Activated T-cell treated with anti-CD3 and anti-CD28 coated beads, Interleukin-2, amount 50 U/mL, for 48 hours (primary cell): Measurements from ENCODE around the gene TUSC2.

Experiments
- DNase-seq, 2 experiments: peaks; one replicate each; pipeline ENCODE4 v3.0.0-alpha.2; 2020

TUSC2 gene, protein sequence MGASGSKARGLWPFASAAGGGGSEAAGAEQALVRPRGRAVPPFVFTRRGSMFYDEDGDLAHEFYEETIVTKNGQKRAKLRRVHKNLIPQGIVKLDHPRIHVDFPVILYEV

DNA sequence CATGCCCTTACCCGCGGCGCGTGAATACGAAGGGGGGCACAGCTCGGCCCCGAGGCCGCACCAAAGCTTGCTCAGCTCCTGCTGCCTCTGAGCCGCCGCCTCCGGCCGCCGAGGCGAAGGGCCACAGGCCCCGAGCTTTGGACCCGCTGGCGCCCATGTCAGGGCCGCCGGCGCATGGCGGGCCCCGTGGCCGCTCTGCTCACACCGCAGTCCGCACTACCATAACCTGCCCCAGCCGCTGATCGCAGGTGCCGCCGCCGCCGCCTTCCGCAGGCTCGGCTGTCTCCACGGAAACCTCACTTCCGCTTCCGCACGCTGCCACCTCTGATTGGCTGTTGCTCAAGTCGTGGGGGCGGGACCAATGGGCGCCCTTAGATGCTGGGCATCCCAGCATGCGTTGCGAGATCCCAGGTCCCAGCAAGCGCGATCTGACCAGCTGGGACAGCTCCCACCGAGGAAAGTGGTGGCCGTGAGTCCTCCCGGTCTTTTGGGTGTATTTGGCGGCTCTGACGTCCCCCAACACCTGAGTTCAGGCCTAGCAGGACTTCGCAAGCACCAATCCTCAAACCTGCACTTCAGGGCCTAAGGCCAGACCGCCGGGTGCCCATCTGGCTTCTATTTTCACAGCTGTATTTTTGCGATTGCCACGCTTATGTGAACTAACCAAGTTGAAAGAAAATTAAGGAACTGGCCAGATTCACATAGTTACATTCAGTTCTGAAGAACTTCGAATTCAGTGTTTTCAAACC lies at the start of gene TUSC2:
Gene TUSC2 (minus strand): TSS at position 281 of the 749 bp plus-strand sequence. CDS start 124 bp downstream, at position 157.
- peak; percentile 95 to 96 for DNase-seq

DNA sequence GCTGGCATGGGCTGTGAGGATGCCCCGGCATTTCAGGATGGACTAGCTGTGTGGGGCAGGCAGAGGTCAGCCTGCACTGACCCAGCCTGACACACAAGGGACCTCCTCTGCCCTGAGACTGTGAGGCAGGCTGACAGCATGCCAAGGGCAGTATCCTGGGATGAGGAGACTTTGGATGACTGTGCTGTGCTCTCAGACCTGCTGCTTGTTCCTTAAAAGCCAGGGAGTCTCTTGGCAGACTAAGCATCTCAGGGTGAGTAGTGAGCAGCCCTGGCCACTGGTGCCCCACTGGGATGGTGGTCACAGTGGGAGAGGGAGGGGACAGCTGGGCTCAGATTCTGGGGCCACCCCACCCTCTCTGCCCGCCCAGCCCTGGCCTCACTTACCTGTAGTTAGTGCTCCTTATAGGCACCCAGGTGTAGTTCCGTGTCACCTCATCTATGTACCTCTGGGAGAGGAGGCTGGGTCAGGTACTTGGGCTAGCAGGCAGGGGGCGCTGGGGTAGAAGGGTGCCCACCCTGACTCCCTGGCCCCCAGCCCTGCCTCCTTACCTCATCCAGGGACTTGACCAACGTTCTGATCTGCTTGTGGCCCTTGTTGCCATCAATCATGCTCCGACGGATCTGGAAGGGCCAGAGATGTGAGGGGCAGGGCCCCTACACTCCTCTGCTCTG lies 47.4 kb upstream of the TUSC2 start:
- DNase-seq: no peak

DNA sequence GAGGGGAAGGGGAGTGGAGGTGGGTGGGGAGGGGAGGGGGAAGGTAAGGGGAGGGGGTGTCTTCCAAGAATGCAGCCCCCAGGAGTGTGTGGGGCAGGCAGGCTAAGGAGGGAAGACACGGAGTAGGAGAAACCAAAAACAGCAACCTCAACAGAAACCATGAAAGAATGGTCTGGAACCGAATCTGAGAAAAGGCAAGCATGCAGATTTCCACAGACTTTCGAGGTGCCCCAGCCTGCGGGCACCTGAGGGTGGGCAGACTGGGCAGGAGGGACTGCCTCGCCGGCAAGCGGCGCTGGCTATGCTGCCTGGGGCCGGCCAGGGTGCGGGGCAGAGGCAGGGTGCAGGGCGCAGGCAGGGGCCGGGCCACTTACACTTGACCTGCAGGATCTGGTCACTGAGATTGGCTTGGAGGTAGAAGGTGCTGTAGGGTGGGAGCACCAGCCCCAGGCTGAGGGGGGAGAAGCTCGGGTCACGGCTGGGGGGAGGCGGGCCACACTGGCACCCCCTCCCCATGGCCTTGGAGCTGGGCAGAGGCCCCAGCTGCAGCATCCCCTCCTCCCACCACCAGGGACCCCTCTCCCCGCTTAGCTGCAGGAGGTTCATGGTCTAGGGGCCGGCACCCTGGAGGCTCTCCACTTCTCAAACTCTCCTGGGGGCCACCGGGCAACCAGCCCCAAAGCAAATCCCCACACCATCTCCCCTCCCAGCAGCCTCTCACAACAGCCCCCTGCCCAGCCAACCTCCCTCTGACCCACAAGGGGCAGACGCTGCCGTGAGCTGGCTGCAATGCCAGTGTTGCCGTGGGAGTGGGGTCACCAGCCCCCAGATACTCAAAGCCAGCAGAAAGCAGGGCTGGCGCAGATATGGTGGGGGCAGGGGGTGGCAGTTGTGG lies 46.6 kb upstream of the TUSC2 start:
- no peak for DNase-seq

DNA sequence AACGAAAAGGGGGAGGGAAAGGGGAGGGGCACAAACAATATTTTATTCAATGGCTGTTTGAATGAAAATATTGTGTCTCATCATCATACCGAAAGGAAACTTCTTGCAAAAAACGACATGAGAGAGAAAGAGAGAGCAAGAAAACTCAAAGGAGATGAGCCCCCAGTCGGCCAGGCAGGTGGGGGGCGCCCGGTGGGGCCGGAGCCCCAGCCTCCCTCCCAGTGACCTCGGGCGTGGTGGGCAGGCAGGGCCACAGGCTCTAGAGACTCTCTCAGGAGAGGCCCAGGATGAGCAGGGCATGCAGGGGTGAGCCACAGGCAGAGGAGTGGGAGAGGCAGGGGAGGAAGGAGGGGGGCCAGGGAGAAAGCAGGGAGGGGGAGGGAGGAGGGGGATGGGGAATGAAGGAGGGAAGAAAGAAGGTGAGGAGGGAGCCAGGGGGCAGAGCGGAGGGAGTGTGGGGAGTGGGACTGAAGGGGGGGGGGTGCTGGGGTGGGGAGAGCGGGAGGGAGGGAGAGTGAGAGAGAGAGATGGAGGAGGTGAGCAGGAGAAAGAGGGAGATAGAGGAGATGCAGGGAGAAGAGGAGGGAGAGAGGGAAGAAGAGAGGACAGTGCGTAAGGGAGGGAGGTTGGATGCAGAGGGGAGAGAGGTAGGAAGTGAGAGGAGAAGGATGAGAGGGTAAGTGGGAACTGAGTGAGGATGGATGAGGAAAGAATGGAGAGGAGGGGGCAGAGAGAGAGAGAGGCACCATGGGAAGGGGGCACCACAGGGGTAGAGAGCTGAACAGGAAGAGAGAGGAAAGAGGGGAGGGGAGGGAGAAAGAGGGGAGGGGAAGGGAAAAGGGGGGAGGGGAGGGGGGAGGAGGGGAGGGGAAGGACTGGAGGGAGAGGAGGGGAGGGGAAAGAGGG lies 45.4 kb upstream of the TUSC2 start:
- no peak for DNase-seq

DNA sequence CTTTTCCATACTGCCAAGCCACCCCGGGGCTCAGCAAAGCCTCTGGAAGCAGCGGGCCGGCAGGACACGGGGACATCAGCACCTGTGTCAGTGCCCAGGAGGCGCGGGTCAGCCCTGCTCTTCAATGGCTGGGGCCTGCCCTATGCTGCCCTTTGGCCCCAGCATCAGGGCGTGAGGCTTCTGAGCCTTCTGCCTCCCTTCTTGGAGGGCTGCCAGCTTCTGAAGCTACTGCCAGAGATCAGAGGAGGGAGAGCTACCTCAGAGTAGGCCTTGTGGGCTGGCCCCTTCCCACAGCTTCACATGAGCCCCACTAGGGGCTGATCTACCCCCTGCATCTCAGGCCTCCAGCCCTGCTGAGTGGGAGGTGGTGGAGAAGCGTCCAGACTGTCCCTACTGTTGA lies 44.3 kb upstream of the TUSC2 start:
- DNase-seq: no peak

DNA sequence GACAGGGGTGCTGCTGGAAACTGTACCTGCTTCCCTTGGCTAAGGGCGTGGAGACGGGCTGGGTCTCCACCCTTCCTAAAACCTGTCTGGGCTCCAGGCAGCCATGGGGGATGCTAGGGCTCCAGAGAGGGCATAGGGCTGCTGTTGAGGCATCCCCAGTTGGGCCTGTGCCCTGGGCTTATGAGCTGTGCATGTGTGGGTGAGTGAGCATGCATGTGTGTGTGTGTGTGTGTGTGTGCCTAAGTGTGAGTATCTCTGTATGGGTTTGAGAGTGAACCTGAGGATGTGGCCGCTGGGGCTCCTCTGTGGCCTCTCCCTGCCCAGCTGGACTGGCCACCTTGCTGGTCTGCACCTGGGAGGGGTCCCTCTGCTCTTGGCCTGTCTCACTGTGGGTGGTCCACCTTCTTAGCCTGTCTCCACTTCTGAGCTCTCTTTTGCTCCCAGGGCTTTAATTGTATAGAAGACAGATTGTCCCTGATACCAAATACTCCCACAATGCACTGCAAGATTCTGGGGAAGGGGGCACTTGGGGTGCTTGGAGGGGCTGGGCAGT lies 43.2 kb upstream of the TUSC2 start:
- no peak for DNase-seq

DNA sequence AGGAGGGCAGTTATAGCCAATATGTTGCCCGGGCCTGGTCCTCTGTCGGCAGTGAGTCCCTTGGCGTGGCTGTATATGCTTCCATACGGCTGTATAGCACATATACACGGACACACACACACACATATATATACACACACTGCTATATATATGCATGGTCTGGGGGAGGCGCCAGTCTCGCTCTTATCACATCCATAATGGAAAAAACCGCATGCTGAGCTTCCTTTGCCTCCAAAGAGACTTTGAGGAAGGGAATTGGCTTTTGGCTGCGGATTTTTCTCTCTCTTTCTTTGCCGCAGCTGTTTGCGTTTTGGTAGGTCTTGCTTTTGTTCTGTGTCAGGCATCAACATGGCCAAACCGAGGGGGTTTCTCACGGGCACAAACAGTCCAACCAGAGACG lies 42.6 kb upstream of the TUSC2 start:
- DNase-seq: no peak

DNA sequence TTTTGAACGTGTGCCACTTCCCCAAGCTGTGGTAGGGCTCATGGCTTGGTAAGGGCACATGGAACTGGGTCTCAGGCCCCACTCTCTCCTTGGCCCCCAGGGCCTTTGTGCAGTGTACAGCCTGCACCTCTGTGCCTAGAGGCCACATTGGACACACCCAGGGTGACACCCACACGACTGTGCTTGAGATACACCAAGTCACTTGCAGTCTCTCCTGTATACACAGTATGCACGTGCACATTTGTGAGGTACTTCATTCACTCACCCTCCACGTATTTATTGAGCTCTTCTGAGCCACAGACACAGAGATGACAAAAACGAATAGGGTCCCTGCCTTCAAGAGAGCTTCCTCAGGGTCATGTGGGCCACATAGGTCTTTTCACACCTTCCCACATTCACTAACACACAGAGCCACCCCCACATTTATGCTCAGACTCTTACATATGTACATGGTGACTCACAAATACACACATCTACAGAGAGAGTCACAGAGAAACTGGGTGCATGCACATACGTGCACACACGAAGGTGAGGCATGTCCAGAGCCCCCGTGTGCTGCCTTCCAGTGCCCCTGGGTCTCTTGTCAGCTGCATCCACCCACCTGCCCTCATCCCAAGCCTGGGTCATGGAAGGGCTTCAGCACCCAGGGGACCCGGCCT lies 41.1 kb upstream of the TUSC2 start:
- no peak for DNase-seq

DNA sequence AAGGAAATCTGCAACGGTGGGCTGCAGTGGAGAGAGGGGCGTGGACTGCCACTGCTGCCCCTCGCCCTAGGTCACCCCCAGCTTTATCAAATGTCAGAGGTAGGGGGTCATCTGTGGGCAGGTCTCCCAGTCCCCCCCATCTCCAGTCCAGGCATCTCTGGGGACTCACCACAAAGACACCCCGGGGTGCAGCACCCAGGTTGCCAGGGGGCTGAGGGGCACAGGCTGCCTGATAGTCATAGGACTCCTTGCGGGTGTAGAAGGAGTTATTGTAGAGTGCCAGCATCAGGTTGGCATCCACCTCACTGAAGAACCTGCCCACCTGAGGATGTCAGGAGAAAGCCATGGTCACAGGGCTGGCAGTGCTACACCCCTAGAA lies 37.8 kb upstream of the TUSC2 start:
- DNase-seq: no peak

DNA sequence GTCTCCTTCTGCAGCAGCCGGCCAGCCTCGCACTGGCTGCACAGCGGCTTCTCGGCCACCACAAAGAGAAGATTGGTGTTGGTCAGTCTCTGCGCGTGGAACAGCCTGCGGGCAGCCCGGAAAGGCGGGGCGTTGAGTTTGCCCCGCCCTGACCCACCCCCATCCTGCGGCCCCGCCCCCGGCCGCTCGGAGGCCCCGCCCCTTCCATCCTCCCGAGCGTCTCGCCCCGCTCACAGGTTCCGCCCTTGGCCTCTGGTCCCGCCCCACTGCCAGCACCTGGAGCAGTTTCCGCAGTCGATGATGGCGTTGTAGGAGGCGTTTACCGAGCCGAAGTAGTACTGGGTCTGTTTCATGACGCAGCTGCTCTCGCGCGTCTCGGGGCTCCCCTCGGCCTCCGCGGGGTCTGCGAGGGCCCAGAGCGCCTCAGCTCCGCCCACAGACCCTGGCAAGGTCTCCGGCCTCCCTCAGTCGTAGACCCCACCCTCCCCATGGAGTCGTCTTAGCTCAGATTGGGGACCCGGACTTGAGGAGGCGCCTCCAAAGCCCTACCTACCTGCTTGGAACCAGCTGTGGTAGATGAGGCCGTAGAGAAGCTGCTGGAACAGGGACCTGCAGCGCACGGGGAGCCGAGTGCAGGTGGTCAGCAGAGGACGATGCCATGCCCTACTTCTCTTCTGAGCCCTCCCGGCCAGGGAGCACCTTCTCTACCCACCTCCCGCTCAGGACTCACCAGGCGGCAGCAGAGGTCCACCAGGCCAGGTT lies 37.2 kb upstream of the TUSC2 start:
- DNase-seq: peak; percentile 95 to 97

DNA sequence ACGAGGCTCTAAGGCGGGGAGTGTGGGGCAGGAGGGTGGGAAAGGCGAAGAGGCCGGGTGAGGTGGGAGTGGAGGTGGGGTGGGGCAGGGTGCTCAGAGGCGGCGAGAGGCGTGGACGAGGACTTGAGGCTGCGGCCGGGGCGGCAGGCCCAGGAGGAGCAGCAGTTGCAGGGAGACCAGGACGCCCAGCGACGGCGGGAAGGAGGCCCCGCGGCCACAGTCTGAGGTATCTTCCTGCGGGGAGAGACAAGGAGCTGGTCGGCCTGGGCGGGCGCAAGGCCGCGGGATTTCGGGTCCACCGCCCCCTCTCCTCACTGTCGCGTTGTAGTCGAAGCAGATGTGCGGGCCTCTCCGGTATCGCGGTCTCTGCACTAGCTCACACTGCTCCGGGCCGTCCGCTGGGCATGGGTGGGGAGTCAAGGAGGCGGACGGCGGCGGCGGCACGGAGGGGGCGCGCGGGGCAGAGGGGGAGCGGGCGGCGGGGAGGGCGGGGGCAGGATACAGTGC lies 36.6 kb upstream of the TUSC2 start:
- DNase-seq: no peak

DNA sequence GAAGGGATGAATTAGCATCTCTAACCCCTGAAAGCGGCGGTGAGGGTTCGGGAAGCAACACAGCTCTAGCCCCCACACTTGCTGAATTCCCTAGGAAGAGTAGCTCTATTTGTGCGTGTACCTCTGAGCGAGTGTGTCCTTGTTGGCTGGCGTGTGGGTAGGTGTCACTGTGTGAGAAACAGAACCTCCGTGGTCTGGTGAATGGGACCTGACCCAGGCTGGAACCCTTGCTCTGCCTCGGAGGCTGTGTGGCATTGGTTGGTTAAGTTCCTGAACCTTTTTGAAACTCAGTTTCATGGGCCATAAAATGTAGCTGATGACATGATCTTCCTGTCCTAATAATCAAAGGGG lies 31.7 kb upstream of the TUSC2 start:
- DNase-seq: no peak

DNA sequence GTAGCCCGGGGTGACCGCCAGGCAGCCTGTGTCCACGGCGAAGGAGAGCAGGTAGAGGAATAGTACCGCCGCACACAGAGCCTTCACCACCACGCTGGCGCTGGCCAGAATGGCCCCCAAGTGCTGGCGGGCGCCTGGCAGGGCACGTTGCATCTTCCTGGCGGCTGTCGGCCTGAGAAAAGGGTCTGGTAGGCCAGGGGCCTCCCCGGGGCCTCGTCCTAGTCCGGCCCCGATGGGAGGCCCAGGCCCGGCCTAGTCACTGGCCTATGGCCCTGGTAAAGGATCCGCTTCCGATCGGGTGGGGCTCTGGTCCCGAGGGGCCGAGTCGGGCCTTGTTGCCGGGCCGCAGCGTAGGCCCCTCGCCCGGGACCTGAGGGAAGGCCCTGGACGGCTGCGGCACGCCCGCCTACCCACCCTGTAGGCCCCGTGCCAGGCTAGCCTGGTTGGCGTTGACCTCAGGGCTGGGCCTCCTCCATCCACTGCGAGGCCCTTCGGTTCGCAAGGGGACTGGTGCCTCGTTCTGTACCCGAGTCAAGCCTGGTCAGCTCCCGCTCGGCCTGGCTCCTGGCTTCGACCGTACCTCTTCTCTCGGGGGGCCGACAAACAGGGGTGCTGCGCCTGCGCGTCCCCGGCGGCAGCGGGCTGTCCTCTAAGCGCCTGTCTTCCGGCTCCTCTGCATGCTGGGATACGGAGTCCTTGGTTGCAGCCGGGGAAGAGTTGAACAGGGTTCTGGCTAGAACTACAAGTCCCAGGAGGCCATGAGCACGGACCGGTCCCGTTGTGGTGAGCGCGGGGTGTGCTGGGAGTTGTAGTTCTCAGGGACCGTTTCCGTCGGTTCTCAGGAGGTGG lies 31.1 kb upstream of the TUSC2 start, which contains the start of gene TMEM115:
Gene TMEM115 (minus strand): TSS at position 611 of the 849 bp plus-strand sequence. CDS start 458 bp downstream, at position 153.
- DNase-seq: peak; percentile 94

DNA sequence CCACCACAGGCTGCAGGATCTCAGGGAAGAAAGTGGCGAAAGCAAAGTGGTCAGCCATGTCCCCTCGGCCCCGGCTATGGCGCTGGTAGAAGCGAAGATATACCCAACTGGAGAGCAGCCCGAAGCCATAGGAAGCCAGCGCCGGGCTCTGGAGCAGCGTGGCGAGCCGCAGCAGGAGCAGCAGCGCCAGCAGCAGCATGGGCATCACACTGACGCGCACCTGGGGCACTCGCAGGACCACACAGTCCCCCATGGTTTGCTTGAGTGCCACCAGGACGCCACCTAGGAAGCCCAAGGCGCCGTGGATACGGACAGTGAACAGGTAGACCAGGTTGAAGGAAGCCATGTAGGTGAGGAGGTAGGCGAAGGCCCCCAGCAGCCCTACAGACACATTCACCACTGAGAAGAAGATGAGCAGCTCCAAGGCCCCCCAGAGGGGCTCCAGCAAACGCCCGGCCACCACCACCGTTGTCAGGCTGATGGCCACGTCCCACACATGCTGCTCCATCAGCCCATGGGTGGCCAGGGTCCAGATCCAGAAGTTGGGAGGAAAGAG lies 30.4 kb upstream of the TUSC2 start:
- DNase-seq: no peak

DNA sequence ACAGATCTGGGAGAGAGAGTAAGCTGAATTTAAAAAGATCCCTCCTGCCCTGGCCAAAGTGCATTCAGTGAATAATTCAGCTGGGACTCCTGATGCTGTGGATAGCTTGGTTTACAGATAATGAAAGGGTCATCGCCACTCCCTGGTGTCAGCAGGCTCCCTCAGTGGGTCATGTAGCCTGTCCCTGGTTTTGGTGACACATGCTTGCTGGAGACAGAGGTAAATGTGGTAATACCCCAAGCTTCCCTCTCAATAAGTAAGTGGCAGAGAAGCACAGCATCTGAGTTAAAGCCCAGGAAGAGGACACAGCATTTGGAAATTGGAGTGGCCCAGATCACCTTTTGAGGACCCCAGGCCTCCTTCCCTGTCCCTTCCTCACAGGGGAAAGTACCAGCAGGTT lies 29.5 kb upstream of the TUSC2 start:
- no peak for DNase-seq

DNA sequence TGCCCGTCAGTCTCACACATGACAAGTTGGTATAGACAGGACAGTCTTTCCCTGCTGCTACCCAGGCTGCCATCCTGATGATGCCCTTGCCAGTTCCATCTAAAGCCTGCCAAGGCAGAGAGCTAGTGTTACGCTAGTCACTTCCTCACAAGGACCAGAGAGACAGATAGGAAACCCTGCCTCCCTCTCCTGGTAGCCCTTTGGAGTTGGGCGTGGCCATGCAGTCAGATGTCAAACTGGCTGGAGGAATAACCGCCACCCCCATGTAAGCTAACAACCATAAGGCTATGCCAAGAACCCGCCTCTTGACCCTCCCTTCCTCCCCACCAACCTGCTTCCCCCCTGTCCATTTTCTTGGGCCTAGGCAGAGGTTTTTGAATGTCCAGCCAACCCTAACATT lies 28.5 kb upstream of the TUSC2 start:
- no peak for DNase-seq

DNA sequence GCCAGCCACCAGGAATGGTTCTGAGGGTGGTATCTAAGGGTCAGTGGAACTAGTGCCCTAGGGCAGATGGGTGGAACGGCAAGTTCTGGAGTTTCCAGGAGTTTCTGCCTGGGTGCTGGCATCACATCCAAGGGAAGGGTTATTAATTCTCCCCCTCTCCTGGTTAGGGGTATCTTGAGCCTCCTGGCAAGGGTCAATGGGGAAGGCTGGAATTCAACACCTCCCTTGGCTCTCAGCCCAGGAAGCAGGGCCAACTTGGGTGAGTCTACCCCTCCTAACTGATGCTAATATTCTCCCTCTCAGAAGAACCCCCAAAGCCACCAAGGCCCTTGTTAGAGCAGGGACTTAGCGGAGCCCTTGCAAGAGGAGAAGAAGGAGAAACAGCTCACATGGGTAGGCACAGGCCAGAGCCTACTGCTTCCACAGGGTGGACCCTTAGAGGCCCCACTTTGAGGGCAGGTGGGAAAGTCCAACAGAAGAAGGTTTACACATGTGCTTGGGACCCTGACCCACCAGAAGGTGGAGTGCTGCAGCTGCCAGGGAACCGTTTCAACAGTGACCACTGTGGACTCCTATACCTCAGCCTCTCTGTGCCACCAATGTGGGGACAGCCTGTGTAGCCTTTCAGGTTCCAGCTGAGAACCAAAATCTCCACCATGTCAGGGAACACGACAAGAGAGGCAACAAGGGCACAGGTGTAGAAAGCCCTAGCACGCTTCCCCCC lies 28.0 kb upstream of the TUSC2 start:
- DNase-seq: no peak

DNA sequence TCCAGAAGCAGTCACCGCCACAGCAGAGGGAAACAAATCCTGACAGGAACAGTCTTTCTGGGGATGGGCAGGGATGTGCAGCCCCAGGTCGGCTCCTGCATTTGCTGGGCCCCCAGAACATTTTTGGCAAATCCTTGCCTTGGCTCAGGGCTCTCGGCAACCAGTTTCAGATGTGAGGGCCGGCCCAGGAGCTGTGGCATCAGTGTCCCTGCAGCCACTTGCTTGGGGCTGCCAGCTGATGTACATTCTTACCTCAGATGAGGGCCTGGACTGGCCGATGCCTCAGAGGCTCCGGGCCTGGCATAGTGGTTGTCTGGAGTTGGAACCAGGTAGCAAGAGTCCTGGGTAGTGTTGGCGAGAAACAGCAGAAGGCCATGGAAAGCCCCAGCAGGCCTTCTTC lies 26.8 kb upstream of the TUSC2 start:
- DNase-seq: no peak
